Measurements from ENCODE around the gene TBC1D30. TPM values are rescaled to one million over a fixed set of nuclear protein-coding genes. Genes with fewer than 3 reads are reported as not detected.

Gene TBC1D30
- total RNA-seq, 1 donor from 2014 or later = 5.6 TPM

GRCh38 chr12:64918801-64919200, 94.4 kb downstream of the TBC1D30 start:
- no peak overlapping the region for H3K27ac Mint-ChIP-seq
- H3K36me3 Mint-ChIP-seq = no peaks in the 10 kb centered on the region
- peaks cover 13% of the 10 kb centered on the region for H3K27me3 Mint-ChIP-seq
- H3K9me3 Mint-ChIP-seq = no peaks in the 10 kb centered on the region
- peaks cover 4% of the 10 kb centered on the region for H3K4me1 Mint-ChIP-seq (ENCODE audit: unreplicated experiment)
- DNase-seq (ENCODE audit: extremely low spot score, unreplicated experiment) = no peak
- TF ChIP-seq CTCF (conservative IDR thresholded peaks at IDR 0.05) = no peak
- no peak overlapping the region for H3K4me3 Mint-ChIP-seq

GRCh38 chr12:64922853-64923252, 98.4 kb downstream of the TBC1D30 start:
- Mint-ChIP-seq H3K4me3 (no peak overlapping the region), H3K36me3 (no peaks in the 10 kb centered on the region), H3K27me3 (peaks cover 10% of the 10 kb centered on the region), H3K9me3 (no peaks in the 10 kb centered on the region), H3K27ac (no peak overlapping the region), H3K4me1 (ENCODE audit: unreplicated experiment) (no peaks in the 10 kb centered on the region)
- DNase-seq (ENCODE audit: extremely low spot score, unreplicated experiment) = no peak
- TF ChIP-seq CTCF (conservative IDR thresholded peaks at IDR 0.05) = no peak

GRCh38 chr12:64923536-64923935, 99.1 kb downstream of the TBC1D30 start:
- Mint-ChIP-seq H3K4me1 (ENCODE audit: unreplicated experiment) (no peaks in the 10 kb centered on the region), H3K9me3 (no peaks in the 10 kb centered on the region), H3K36me3 (no peaks in the 10 kb centered on the region), H3K27ac (no peak overlapping the region), H3K4me3 (no peak overlapping the region), H3K27me3 (peaks cover 10% of the 10 kb centered on the region)
- no peak for DNase-seq (ENCODE audit: extremely low spot score, unreplicated experiment)
- no peak for TF ChIP-seq CTCF (conservative IDR thresholded peaks at IDR 0.05)

Other genes starting within 250 kb of the TBC1D30 start
- gene RASSF3, start 214.2 kb upstream of the TBC1D30 start, total RNA-seq (ENCODE audit: low replicate concordance) = 16.3 and 31.8 TPM in 2 replicates
- 76.7 and 84.7 TPM in 2 replicates for gene GNS, start 65.2 kb upstream of the TBC1D30 start, total RNA-seq (ENCODE audit: low replicate concordance)